Activated T-cell treated with anti-CD3 and anti-CD28 coated beads, Interleukin-2, amount 50 U/mL, for 48 hours (primary cell): Measurements from ENCODE around the gene NTNG1.

Source experiments
- DNase-seq, 2 experiments: peaks; one replicate each; pipeline ENCODE4 v3.0.0-alpha.2; 2020

The NTNG1 gene

DNA sequence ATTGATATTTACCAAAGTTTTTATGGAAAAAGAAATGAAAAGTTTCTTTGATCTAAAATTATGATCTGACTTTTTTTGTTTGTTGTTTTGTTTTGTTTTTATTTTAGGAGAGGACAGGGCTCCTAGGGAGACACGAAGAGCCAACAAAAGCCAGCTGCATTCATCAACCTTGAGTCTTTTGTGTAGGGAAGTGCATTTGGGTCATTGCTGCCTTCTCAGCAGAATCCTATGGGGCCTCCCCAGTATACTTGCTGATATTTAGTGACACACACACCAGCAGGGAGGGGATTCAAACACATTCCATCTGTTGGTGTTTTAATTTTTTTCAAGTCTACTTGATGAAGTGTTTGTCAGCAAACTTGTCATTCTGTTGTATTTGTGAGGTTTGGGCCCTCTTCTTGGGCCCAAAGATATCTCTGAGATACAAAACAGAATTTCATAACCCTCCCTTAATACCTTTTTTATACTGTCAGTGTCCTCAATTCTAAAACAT, 203.5 kb downstream of the NTNG1 start:
- DNase-seq: no peak

DNA sequence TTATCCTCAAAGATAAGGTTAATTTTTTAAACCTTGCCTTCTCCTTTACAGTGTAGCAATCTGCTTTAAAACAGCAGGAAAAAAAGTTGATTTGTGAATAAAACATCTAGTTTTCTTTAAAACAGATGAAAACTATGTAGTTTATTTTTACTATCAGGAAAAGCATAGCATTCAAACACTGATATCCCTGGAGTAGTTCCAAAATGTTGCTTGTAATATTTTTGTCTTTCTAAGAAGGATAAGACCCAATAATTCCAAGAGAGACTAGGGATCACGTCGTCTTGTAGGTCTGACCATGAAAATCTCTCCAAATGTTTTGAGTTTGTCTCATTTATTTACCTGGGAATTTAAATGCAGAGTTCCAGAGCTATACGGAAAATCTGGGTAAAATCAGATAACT, 204.0 kb downstream of the NTNG1 start:
- no peak for DNase-seq

DNA sequence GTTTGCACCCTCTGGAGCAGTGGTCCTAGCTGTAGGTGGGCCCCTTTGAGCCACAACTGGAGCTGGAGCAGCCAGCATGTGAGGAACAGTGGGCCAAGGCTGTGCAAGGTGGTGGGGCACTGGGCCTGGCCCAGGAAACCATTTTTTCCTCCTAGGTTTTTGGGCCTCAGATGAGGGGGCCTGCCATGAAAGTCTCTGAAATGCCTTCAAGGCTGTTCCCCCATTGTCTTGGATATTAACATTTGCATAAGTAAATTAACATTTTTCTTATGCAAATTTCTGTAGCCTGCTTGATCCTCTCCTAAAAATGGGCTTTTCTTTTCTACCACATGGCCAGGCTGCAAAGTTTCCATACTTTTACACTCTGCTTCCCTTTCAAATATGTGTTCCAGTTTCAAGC, 212.0 kb downstream of the NTNG1 start:
- no peak for DNase-seq

DNA sequence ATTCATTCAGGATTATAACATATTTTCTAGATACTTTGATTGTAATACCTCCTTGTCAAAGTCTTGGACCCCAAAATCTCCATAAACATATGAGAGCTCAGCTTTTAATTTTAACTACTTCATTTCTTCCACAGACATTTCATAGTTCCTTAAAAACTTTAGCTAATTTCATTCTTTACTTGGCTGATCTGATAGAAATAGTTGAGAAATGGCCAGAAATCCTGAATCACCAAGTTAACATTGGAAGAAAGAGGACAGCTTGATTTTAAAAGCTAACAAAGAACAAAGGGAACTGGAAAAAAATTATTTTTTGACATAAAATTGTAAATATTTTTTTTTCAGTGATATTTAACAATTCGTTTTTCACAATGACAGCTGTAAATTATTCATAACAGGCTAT, 216.5 kb downstream of the NTNG1 start:
- DNase-seq: no peak

DNA sequence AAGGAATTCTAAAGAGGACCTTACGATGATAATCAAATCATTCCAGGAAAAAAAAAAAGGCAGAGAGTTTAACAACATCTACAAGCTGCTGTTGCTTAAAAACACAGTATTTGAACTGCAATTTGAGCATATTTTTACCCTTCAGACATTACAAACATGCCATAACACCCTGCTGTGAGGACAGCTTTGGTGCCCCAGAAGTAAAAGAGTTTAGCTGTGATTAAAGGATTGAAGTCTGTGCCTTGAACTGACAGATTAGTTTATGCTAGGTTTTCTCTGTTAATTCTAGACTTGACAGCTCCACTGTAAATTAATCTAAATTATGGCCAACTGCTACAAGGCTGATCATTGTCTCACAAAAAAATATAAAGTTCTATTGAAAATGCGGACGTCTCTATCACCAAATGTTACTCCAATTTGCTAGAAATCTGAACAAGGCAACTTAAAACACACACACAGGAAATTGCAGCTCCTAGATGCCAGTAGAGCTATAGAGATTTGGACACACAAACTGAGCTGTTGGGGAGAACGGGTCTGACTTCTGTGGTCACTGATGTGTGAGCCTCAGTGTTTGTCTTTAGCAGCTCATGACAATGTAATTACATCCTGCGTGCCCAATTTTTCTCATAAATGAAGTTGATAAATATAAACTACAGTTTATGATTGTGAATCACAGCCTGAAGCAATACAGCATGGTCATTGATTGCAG, 217.9 kb downstream of the NTNG1 start:
- DNase-seq: no peak

DNA sequence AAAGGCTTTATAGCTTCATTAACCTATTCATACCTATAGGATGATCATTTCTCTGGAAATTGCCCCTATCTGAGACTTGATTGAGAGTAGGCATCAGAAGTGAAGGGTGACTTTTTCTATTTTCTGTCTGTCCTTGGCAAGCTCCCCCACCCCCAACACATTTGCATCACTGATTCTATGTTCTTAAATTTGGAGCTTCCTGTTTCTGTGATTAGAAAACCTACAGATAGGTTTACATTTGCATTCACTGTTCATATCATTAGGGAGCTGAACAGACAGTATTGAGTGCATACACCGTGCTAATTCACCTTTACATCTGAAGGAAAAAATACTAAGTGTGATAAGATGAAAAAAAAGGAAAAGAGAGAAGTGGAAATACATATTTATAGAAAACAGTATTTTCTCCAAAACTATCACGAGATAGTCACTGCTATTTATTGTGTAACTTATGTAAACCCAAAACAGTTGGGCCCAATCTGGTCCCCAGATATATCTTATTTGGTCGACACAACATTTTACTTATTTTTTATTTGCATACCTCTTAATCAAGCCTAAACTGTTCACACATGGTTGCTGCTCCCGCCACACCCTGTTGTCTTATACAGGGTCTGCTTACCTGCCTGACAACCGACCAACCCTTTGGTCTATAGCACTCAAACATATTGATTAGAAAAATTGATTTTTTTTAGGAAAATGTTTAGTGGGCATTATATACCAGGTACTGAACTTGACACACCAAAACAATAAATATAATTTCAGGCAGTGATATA, 218.8 kb downstream of the NTNG1 start:
- DNase-seq: no peak

DNA sequence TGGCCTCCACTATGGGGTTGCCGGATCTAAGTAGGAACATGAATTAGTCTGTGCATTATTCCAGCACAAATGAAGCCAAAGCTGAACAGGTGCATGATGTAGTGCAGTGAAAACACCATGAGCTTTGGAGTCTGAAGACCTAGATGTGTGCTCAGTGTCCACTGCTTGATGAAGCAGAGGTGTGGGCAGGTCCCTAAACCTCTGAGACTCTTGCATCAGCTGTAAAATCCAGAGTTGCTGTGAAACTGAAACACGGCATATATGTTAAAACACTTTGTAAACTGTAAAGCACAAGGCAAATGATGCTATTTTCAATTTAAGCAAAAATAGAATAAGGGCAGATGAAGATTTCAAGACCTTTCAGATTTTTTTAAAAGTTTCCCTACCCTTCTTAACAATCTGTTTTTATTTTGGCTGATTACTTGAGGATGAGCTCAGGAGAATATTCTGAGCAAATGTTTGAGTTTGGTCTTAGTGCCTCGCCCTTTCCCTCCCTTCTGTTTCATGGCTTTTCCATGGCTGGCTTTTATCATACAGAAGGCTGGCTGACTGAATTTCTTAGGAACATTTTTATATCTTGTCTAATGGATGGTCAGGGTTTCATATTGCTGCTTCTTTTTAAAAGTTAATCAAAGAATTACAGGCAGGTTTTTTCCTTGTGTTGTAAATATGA, 221.8 kb downstream of the NTNG1 start:
- no peak for DNase-seq

DNA sequence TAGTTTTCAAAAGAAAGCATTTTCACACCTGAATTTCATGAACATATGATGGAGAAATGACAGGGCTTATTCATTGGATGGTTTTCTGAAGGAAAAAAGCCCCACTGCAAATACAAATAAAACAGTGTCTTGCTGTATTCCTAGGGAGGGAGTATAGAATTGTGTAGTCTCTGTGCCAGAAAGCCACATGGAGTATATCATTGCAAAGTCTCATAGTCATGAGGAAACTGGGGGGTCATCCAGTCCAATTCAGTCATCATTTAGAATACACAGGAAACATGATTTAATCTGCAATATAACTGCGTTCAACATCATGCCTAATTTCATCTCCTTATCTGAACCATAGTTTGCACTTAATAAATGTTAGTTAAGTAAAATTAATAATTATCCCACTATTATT, 222.3 kb downstream of the NTNG1 start:
- no peak for DNase-seq

DNA sequence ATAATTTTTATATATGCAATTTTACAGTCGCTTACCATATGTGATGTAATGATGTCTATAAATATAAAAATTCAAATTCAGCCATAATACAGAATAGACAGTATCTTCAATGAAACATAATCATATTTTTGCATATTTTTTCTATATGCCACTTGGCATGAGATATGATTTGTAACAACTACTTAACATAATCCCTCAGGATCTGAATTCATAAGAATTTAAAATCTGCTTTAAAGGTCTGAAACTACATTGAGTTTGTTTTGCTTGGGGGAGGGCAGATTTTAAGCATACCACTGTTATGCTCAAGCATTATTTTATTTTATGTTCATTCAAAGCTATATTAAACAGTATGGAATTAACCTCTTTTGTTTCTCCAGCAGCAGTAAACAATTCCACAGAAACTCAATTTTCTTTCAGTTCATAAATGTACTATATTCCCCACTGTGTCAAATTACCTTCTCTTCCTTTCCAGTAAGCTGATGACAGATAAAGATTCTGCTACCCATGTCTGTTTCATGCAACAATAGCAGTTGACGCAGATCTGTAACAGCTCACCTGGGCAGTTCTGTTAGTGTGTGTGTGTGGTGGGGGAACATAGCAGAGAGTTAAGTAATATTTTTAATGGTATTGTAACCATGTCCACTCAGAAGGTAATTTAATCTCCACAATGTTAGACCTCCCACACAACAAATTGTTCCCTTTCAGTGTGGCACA, 224.8 kb downstream of the NTNG1 start:
- DNase-seq: no peak

DNA sequence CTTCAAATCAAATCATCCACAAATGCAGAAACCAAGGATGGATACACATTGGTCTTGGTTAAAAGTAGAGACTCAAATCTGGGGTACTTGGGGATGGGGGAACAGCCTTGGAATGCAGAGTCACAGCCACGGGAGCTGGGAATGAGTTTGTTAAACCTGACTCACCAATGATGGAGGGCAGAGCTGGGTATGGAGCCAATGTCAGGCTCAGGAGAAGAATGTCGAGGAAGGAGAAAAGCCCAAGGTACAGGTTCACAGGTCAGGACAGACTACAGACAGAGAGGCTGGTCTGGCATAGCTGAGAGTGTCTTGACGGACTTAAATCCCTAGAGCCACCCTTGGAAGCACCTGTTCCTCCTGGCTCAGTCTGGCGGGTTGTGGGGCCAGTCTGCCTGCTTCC, 237.6 kb downstream of the NTNG1 start:
- no peak for DNase-seq

DNA sequence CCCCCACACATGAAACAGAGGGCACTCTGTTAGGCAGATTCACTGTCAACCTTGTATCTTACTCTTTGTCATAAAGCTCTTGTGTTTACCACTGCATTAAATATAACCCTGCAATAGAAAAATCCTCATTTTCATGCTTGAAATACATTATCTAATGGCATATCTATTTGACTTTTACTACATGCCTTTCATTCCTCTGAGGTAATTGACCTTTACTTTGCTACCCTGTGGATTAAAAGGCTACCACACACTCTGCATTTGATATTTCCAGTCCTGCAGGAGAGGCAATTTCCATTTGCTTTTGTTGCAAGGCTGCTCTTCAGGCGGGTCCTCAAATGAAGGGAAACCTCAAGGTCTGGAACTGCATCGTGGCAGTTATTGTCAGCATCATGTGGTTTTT, 238.0 kb downstream of the NTNG1 start:
- DNase-seq: no peak

DNA sequence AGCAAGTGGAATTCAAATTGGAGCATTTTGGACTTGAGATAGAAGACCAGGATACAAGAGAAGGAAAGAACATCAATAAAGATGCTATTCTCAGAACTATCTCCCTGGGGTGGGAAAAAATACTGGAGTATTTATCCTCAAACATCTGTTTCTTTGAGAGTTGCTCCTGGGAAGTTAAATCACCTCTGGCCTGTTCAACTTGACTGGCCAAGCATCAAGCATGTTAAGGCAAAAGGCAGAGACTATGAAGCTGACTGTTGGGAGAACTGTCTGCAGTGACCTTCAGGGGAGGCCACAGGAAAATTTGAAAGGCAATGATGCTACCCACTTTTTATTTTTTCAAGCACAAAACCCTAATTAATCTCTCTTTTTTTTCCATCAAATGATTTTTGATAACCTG, 239.0 kb downstream of the NTNG1 start:
- DNase-seq: no peak

DNA sequence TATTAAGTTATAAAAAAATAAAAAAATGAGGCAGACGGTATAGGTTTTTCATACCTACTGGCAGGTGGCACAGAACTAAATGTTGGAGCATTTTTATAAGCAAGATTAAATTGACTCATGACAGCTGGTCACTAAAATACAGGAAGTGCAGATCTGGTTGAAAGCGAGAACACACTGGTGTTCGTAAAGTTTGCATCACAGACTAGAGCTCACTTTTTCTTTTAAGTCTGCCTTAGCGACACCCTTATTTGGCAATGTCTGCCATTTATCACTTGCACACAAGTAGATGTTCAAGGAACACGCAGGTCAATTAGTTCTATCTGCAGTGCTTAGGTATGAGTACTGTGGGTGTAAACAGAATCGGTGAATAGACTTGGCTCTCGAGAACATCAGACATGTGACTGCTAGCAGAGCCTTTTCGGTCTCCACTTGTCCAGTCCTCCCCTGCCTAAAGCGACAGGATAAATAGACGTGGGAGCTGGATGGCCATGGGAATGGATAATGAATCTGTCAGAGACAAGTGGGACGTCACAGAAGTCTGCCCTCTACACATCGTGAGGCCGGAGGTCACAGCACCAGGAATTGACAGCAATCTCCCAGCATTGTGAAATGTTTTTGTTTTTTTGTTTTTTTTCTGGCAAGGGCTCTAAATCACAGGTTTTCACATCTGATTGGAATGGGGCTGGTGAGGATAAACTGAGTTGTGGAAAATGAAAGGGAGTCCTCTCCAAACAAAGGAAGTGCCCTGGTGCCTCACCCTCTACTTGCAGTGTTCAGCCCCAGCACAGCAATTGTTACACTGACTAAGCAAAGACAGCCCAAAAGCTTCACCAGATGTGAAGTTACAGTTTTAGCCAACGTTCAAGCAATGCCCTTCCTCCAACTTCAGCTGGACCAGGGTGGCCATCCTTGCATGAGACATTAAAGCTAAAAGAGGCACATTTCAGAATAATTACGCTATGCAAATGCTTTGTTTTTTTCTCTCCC, 248.9 kb downstream of the NTNG1 start:
- no peak for DNase-seq

DNA sequence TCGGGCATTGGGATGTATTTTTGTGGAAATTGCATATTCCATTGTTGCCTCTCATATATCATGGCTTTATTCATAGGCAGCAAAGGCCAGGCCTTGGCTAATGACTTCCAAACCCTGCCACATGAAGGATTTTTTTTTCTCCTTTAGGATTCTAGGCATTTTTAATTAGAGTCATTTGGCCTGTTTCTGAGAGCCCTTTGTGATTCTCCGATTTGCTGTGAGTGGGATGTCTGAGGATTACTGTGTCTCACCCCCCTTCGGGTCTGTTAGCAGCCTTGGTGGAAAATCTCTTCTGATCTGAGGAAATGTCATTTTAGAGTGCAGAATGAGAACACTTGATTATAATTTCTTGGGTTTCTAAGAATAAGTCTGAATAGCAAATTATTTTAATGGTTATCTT, 253.5 kb downstream of the NTNG1 start:
- DNase-seq: no peak

DNA sequence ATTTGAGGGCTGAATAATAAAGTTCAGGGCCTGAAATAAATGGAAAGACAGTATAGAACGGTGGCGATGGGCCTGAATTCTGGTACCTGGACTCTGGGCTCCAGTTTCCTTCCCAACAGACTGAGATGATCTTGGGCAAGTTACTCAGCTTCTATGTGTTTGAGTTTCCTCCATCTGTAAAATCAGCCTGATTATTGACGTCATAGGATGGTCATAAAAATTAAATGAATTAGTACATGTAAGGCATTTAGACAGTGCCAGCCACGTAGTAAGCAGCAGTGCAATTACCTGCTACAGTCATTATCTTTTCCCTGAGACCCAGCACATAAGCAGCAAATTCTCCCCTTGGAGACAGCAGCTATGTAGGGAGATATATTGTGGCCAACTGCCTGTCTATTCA, 260.9 kb downstream of the NTNG1 start:
- no peak for DNase-seq

DNA sequence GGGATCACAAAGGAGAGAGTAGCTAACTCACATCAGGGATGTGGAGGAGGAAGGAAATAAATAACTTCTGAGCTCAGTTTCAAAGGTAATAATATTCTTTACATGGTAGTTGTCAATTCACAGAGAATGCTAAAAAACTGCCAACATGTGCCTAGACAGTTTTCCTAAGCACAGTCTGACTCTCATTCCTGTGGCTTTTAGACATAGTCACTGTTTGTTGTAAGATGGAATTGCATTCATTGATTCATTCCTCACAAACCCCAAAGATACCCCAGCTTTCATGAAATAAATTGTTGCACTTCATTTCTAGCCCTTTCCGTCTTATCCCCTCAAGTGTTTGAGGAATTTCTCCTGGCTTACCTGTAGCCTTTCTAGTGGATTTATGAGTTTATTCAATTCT, 263.9 kb downstream of the NTNG1 start:
- no peak for DNase-seq

DNA sequence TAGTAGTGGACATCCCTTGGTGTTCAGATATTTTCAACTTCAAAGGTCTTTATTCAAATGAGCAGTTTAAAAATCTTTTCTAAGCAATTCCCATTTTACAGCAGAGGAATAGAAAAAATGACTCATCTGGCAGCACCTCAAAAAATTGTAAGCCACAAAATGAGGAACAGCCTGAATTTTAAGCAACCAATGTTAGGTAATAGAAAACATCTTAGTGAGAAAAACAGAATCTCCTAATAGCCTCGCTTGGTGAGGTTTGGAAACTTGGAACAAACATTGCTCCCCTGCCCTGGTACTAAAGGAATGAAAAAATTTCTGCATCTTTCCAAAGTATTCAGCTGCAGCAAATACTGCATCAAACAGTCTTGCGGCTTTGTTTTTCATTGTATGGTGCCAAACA, 264.4 kb downstream of the NTNG1 start:
- DNase-seq: no peak

DNA sequence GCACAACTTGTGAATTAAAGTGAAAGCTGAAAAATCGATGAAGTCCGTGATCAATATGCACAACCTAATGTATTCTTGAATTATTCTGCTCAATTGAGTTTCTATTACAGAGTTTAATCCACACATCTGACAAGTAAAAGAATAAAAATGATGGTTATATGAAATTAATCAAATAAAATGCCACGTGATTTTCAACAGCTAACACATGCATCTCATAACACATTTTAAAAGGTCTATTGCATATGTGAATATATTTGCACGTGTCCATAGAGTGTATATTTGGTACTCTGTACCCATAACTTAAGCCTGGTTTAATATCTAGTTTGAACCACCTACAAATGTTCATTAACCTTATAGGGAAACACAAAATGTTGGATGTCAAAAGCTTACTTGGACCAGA, 266.2 kb downstream of the NTNG1 start:
- no peak for DNase-seq

DNA sequence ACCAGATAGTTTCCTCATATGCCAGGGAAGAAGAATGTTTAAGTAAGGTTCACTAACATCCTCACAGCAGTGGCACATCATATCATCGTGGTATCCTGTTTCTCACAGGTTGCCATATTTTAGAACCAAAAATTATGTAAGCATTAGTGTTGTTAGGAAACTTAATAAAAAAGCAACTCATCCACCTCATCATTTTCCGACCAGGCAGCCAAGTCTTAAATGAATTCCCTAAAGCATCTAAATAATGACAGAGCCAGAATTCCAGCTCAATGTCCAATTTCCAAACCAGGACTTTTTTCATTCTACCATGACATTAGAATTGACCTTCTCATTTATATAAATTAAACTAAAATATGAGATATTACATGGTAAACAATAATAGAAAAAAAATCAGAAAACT, 272.7 kb downstream of the NTNG1 start:
- DNase-seq: no peak

DNA sequence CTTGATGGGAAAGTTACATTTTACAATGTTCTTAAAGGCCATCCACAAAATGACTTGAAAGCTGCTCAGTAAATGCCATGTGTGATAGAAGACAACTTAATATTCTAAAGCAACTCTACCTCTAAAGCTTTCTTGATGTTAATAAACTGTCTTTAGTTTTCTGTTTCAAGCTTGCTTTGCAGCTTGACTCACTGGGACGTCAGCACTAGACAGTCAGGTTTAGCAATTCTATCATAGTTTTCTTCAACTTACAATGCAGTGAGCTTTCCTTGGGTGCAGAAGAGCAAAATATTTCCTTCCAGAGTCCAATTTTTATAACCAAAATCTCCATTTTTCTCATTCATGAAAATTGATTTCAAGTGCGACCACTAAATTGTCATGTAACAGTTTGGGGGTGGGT, 273.1 kb downstream of the NTNG1 start:
- DNase-seq: no peak

DNA sequence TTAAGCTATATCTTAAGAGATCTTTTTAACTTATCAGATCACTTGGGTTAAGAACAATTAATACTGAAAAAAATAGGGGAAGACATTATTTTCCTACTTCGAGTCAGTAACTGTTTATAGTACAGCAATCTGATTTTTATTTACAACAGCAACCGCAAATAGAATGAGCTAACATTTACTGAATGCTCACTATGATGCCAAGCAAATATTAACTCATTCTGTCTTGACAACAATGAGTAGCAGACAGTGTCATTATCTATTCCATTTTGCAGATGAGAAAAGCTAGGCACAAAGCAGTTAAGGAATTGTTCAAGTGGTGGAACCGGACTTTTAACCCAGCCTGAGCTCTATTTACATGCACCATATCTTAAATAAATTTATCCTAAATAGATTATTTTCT, 273.7 kb downstream of the NTNG1 start:
- DNase-seq: no peak

DNA sequence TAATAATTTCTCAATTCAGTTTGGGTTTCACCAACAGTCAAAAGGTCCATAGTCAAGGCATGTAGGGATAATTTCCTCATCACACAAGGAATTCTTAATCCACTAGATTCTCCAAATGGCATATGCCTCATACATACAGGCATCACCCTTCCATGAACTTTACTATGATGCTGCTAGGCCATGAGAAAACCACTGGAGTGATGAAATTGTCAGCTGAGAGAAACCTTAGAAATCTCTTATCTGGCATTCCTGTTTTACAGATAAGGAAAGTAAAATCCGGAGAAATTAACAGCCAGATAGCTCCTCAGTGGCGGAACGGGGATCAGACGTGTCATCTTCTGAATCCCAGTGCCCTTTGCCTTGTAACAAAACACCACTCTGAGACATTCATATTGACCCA, 274.4 kb downstream of the NTNG1 start:
- no peak for DNase-seq
